Esophagus (tissue), 2 donors: ENCODE data around the gene KRTAP10-1. TPM values are rescaled to one million over a fixed set of nuclear protein-coding genes. Genes with fewer than 3 reads are reported as not detected.

ENCODE experiments used
- H3K27ac ChIP-seq, 2 donors: one replicate each; pipeline ENCODE4 v1.5.1; 2013; ENCODE audit warnings: low read depth in 2 of 2, mild to moderate bottlenecking in 2 of 2, inconsistent platforms in 1 of 2, low read length in 1 of 2, moderate library complexity in 1 of 2
- H3K27me3 ChIP-seq, 2 donors: one replicate each; pipeline ENCODE4 v1.6.1; 2013; ENCODE audit warnings: low read length in 2 of 2, control low read depth in 1 of 2, mild to moderate bottlenecking in 1 of 2; ENCODE audit not compliant: insufficient read depth in 2 of 2, control insufficient read depth in 1 of 2
- H3K36me3 ChIP-seq, 2 donors: one replicate each; pipeline ENCODE4 v1.6.1; 2013; ENCODE audit warnings: low read length in 1 of 2; ENCODE audit not compliant: control insufficient read depth in 2 of 2, insufficient read depth in 2 of 2
- H3K4me1 ChIP-seq, 2 donors: one replicate each; pipeline ENCODE4 v1.6.1; 2013; ENCODE audit warnings: low read length in 1 of 2; ENCODE audit not compliant: control insufficient read depth in 2 of 2, insufficient read depth in 2 of 2
- H3K4me3 ChIP-seq, 2 donors: one replicate each; pipeline ENCODE4 v1.5.1; 2013; ENCODE audit warnings: low read length in 2 of 2, mild to moderate bottlenecking in 2 of 2, low read depth in 1 of 2, moderate library complexity in 1 of 2
- H3K9me3 ChIP-seq, 2 donors: one replicate each; pipeline ENCODE4 v1.6.1; 2013; ENCODE audit warnings: mild to moderate bottlenecking in 2 of 2, low read depth in 1 of 2, low read length in 1 of 2, moderate library complexity in 1 of 2; ENCODE audit not compliant: control insufficient read depth in 2 of 2, insufficient read depth in 1 of 2
- WGBS, 2 donors: extraction: QIAGEN DNeasy Blood & Tissue Kit; methylation state at CpG; one replicate each; pipeline ENCODE4 v1.1.7; 2013; 5-methylcytosine and 5-hydroxymethylcytosine counted together
- polyA plus RNA-seq, 2 donors: library from polyadenylated mRNA; stranded (reverse); fragments of 200-250 nt; gene quantifications; one replicate each; pipeline ENCODE4 v1.2.3, GENCODE V29; 2013
- donor health status: healthy with polysubstance abuse.
- donor health status: Bipolar disorder and iron deficiency.

KRTAP10-1 gene
- polyA plus RNA-seq, 2 donors = not detected

DNA sequence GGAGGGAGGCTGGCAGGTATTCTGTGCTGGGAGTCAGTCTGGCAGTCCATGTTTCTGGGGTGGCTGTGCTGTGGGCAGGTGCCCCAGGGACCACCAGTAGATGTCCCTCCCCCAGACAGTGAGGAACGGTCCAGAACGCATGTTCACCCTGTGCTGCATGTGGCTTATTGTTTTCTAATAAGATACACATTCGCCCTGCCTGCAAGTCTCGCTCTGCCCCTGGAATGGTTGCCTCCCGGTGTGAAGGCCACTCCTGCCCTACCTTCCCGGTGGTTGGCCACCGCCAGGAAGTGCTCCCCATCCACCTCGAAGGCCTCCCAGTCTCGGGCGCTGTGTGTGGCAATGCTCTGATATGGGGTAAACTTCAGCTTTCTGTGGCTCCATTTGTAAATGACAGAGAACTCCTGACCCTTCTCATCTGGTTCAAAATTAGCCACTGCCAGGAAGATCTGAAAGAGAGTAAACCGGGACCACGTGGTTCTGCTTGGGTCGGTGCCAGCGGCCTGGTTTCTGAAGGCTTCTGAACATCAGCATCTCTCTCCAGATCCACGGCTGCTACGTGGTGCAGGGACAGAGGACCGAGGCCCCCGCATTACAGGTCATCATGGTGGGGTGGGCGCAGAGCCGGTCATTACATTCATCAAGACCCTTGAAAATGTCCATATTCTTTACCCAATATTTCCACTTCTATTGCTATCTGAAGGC, 14.5 kb downstream of the KRTAP10-1 start:
- WGBS, 2 donors = 86% methylated on average over 20 of the region's 20 CpGs
- H3K36me3 ChIP-seq = no peaks in the 10 kb centered on the region
- peaks cover 0 to 3% of the 10 kb centered on the region in 2 donors for H3K9me3 ChIP-seq
- no peaks in the 10 kb centered on the region for H3K27me3 ChIP-seq
- no peak overlapping the region for H3K4me3 ChIP-seq
- no peaks in the 10 kb centered on the region for H3K4me1 ChIP-seq
- H3K27ac ChIP-seq = no peak overlapping the region

DNA sequence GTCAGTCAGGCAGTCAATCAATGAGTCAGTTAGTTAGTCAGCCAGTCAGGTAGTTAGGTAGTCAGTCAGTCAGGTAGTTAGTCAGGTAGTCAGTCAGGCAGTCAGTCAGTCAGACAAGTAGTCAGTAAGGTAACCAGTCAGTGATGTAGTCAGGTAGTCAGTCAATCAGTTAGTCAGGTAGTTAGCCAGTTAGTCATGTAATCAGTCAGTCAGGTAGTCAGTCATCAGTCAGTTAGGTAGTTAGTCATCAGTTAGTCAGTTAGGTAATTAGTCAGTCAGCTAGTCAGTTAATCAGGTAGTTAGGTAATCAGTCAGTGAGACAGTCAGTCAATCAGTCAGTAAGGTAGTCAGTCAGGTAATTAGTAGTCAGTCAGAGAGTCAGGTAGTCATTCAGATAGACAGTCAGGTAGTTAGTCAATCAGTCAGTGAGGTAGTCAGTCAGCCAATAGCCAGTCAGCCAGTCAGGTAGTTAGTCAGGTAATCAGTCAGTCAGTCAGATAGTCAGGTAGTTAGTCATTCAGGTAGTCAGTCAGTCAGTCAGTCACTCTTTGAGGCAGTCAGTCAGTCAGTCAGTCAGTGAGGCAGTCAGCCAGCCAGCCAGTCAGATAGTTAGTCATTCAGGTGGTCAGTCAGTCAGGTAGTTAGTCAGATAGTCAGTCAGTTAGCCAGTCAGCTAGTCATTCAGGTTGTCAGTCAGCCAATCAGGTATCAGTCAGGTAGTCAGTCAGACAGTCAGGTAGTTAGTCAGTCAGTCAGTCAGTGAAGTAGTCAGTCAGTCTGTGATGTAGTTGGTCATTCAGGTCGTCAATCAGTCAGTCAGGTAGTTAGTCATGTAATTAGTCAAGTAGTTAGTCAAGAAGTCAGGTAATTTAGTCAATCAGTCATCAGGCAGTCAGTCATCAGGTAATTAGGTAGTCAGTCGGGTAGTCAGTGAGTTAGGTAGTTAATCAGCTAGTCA, 15.3 kb downstream of the KRTAP10-1 start:
- Histone ChIP-seq H3K4me1 (no peaks in the 10 kb centered on the region), H3K27me3 (no peaks in the 10 kb centered on the region), H3K27ac (no peak overlapping the region), H3K9me3 (peaks cover 0 to 3% of the 10 kb centered on the region in 2 donors), H3K4me3 (no peak overlapping the region), H3K36me3 (no peaks in the 10 kb centered on the region)
- WGBS, 2 donors = 69 to 84% methylated on average over 2 of the region's 2 CpGs

DNA sequence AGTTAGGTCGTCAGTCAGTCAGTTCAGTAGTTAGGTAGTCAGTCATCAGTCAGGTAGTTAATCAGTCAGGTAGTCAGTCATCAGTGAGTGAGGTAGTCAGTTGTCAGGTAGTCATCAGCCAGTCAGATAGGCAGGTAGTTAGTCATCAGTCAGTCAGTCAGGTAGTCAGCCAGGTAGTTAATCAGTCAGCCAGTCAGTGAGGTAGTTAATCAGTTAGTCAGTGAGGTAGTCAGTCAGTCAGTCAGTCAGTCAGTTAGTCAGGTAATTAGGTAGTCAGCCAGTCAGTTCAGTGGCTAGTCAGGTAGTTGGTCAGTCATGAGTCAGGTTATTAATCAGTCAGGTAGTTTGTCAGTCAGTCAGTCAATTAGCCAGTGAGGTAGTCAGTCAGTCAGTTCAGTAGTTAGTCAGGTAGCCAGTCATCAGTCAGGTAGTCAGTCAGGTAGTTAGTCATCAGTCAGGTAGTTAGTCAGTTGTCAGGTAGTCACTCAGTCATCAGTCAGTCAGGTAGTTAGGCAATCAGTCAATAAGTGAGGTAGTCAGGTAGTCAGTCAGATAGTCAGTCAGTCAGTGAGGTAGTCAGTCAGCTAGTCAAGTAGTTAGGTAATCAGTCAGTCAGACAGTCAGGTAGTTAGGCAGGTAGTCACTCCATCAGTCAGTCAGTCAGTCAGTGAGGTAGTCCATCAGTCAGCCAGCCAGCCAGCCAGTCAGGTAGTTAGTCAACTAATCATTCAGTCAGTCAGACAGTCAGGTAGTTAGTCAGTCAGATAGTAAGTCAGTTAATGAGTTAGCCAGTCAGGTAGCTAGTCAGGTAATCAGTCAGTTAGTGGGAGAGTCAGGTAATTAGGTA, 16.2 kb downstream of the KRTAP10-1 start:
- Histone ChIP-seq H3K4me3 (no peak overlapping the region), H3K36me3 (no peaks in the 10 kb centered on the region)
- WGBS, 2 donors = 71 to 74% methylated on average over 1 of the region's 1 CpG

GRCh38 chr21:44522753-44523204, 17.2 kb downstream of the KRTAP10-1 start:
- Histone ChIP-seq H3K4me3 (no peak overlapping the region), H3K4me1 (no peaks in the 10 kb centered on the region), H3K27ac (no peak overlapping the region), H3K27me3 (no peaks in the 10 kb centered on the region), H3K36me3 (no peaks in the 10 kb centered on the region), H3K9me3 (peaks cover 0 to 3% of the 10 kb centered on the region in 2 donors)
- 61 to 80% methylated on average over 1 of the region's 1 CpG for WGBS, 2 donors

More for the DNA sequence above, 16.2 kb downstream of the KRTAP10-1 start:
- H3K27ac ChIP-seq = no peak overlapping the region
- no peaks in the 10 kb centered on the region for H3K4me1 ChIP-seq
- no peaks in the 10 kb centered on the region for H3K27me3 ChIP-seq
- H3K9me3 ChIP-seq = peaks cover 0 to 3% of the 10 kb centered on the region in 2 donors

DNA sequence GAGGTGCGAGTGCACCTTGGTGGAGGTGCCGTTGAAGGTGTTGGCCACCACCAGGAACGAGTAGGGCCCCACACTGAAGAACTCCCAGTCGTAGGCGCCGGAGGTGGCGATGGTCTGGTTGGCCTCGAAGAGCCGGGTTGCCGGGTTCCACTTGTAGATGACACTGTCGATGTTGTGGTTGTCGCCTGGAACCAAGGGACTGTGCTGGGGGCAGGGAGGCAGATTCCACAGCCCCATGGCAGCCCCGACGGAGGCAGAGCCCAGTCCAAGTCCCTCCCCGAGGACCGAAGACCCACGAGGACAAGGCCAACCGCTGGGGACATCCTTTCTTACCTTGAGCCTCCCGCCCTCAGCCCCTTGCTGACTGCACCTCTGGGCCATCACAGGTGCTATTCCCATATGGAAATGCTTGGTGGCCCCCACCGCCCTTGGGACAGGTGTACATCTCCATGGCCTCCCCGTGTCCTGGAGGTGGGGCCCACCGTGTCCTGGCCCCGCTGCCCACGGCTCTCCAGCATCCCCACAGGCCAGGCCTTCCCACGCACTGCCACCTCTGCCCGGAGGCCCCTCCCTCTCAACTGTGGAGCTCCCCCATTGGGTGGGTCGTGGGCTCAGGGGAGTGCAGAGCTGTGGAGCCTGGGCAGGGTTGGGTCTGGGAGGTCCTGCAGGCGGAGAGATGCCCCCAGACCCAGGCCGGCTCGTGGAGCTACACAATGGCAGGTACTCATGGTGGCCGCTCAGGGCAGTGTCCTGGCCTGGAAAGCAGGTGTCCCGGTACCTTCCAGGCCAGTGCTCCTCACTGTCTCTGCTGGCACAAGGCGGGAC, 17.9 kb downstream of the KRTAP10-1 start:
- Histone ChIP-seq H3K9me3 (peaks cover 0 to 6% of the 10 kb centered on the region in 2 donors), H3K27ac (no peak overlapping the region), H3K4me1 (no peaks in the 10 kb centered on the region), H3K4me3 (no peak overlapping the region), H3K27me3 (no peaks in the 10 kb centered on the region), H3K36me3 (no peaks in the 10 kb centered on the region)
- 89 to 90% methylated on average over 32 to 33 of the region's 33 CpGs for WGBS, 2 donors

GRCh38 chr21:44521301-44521927, 18.6 kb downstream of the KRTAP10-1 start:
- no peak overlapping the region for H3K27ac ChIP-seq
- peaks cover 0 to 7% of the 10 kb centered on the region in 2 donors for H3K9me3 ChIP-seq
- no peaks in the 10 kb centered on the region for H3K36me3 ChIP-seq
- no peak overlapping the region for H3K4me3 ChIP-seq
- no peaks in the 10 kb centered on the region for H3K4me1 ChIP-seq
- WGBS, 2 donors = 77 to 86% methylated on average over 22 of the region's 22 CpGs
- H3K27me3 ChIP-seq = no peaks in the 10 kb centered on the region

GRCh38 chr21:44520326-44521300, 19.4 kb downstream of the KRTAP10-1 start:
- WGBS, 2 donors = 86 to 88% methylated on average over 31 of the region's 31 CpGs
- no peaks in the 10 kb centered on the region for H3K27me3 ChIP-seq
- H3K9me3 ChIP-seq = peaks cover 0 to 7% of the 10 kb centered on the region in 2 donors
- no peak overlapping the region for H3K4me3 ChIP-seq
- no peak overlapping the region for H3K27ac ChIP-seq
- H3K4me1 ChIP-seq = no peaks in the 10 kb centered on the region
- no peaks in the 10 kb centered on the region for H3K36me3 ChIP-seq
